PC-9 (cell line): ENCODE data around the gene ATP11C.

Experiments
- EZH2 ChIP-seq: fragments of 200-600 bp; sonication (generic); IDR thresholded peaks from 2 replicates; pipeline ENCODE4 v1.8.0; 2017; ENCODE audit warnings: antibody characterized with exemption, low read depth
- TF ChIP-seq, protein P1 (sequence below): fragments of 200-600 bp; sonication (generic); conservative IDR thresholded peaks from 2 replicates; pipeline ENCODE4 v1.6.1; 2017; ENCODE audit warnings: mixed run types, antibody characterized with exemption, mild to moderate bottlenecking, moderate library complexity

GRCh38 chrX:139883984-139884383 is 48.9 kb downstream of the ATP11C start:
- TF ChIP-seq, protein P1, sequence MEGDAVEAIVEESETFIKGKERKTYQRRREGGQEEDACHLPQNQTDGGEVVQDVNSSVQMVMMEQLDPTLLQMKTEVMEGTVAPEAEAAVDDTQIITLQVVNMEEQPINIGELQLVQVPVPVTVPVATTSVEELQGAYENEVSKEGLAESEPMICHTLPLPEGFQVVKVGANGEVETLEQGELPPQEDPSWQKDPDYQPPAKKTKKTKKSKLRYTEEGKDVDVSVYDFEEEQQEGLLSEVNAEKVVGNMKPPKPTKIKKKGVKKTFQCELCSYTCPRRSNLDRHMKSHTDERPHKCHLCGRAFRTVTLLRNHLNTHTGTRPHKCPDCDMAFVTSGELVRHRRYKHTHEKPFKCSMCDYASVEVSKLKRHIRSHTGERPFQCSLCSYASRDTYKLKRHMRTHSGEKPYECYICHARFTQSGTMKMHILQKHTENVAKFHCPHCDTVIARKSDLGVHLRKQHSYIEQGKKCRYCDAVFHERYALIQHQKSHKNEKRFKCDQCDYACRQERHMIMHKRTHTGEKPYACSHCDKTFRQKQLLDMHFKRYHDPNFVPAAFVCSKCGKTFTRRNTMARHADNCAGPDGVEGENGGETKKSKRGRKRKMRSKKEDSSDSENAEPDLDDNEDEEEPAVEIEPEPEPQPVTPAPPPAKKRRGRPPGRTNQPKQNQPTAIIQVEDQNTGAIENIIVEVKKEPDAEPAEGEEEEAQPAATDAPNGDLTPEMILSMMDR, result no peak
- no peak for TF ChIP-seq EZH2
